GM18951 (cell line): ENCODE measurements around the gene SRPRB.
"Not testable (repeated sequence)": the region's sequence is repeated elsewhere in the genome, so short reads cannot be mapped to it uniquely, and the experiment has no call there.

Experiments
- POLR2A ChIP-seq: IDR thresholded peaks from 4 replicates; pipeline ENCODE4 v1.6.1; 2011; ENCODE audit warnings: mild to moderate bottlenecking; ENCODE audit not compliant: insufficient read length, insufficient read depth; ENCODE audit errors: extremely low read depth
- in situ Hi-C: fragments of 300-500 bp; cut with MboI; formaldehyde crosslinking; loops from one replicate; pipeline ENCODE4 v1.12.0; 2022; ENCODE audit warnings: low sequenced_read_pairs, mixed read lengths, inconsistent platforms; ENCODE audit not compliant: unreplicated experiment

Gene SRPRB

GRCh38 chr3:133765256-133765655, 40.4 kb upstream of the SRPRB start:
- no peak for TF ChIP-seq POLR2A
- in situ Hi-C loops, result no loop called here

- in situ Hi-C loops, result no loop called here
- TF ChIP-seq POLR2A, result no peak
These were observed 38.0 kb upstream of the SRPRB start for GRCh38 chr3:133767607-133768006.

GRCh38 chr3:133769536-133769935, 36.1 kb upstream of the SRPRB start:
- in situ Hi-C loops, result no loop called here
- no peak for TF ChIP-seq POLR2A

- TF ChIP-seq POLR2A, result no peak
- in situ Hi-C loops, result no loop called here
These were observed 31.9 kb upstream of the SRPRB start for GRCh38 chr3:133773732-133774131.

GRCh38 chr3:133775309-133775708, 30.3 kb upstream of the SRPRB start:
- TF ChIP-seq POLR2A, result no peak
- in situ Hi-C loops, result no loop called here

GRCh38 chr3:133775835-133776234, 29.8 kb upstream of the SRPRB start:
- in situ Hi-C loops, result no loop called here

GRCh38 chr3:133776794-133777438, 28.7 kb upstream of the SRPRB start:
- in situ Hi-C loops, result no loop called here
- TF ChIP-seq POLR2A, result no peak

More at GRCh38 chr3:133775835-133776234, 29.8 kb upstream of the SRPRB start:
- TF ChIP-seq POLR2A, result no peak

- in situ Hi-C loops, result no loop called here
- TF ChIP-seq POLR2A, result no peak
These were observed 27.6 kb upstream of the SRPRB start for GRCh38 chr3:133777807-133778568.

GRCh38 chr3:133779626-133780203, 25.9 kb upstream of the SRPRB start:
- TF ChIP-seq POLR2A, result no peak
- in situ Hi-C loops, result no loop called here

- in situ Hi-C loops, result not testable (repeated sequence)
These were observed 24.9 kb upstream of the SRPRB start for GRCh38 chr3:133780756-133781155.

GRCh38 chr3:133781570-133781969, 24.0 kb upstream of the SRPRB start:
- TF ChIP-seq POLR2A, result no peak
- in situ Hi-C loops, result no loop called here

GRCh38 chr3:133782454-133782853, 23.2 kb upstream of the SRPRB start:
- no peak for TF ChIP-seq POLR2A
- in situ Hi-C loops, result no loop called here

GRCh38 chr3:133783762-133784161, 21.9 kb upstream of the SRPRB start:
- in situ Hi-C loops, result no loop called here

GRCh38 chr3:133788024-133788423, 17.6 kb upstream of the SRPRB start:
- in situ Hi-C loops, result no loop called here
- TF ChIP-seq POLR2A, result no peak

More at GRCh38 chr3:133783762-133784161, 21.9 kb upstream of the SRPRB start:
- no peak for TF ChIP-seq POLR2A
